K562 (cell line): ENCODE results near the gene TBC1D17. TPM values are rescaled to one million over a fixed set of nuclear protein-coding genes. Genes with fewer than 3 reads are reported as not detected.
A peak's percentile ranks its signal among the peaks of the same experiment; 100 is the strongest.

Source experiments
- EP300 ChIP-seq: IDR thresholded peaks from 2 replicates; pipeline ENCODE4 v1.6.1; 2012; ENCODE audit warnings: low read length, improper control_type of control experiment
- HNRNPLL ChIP-seq: fragments of 200-400 bp; formaldehyde crosslinking; IDR thresholded peaks from 2 replicates; pipeline ENCODE4 v1.6.1; 2017; ENCODE audit warnings: low read length, low read depth, mild to moderate bottlenecking; ENCODE audit not compliant: poor library complexity, severe bottlenecking
- L3MBTL2 ChIP-seq: fragments of 450-650 bp; IDR thresholded peaks from 2 replicates; pipeline ENCODE4 v1.6.1; 2016; ENCODE audit warnings: mild to moderate bottlenecking, moderate library complexity
- MAFF ChIP-seq: IDR thresholded peaks from 2 replicates; pipeline ENCODE4 v1.6.1; 2012; ENCODE audit warnings: low read length, improper control_type of control experiment
- MEF2D ChIP-seq: conservative IDR thresholded peaks from 2 replicates; pipeline ENCODE4 v1.6.1; 2016; ENCODE audit warnings: low read depth, missing genetic modification characterization, missing compliant biosample characterization
- NFE2 ChIP-seq: IDR thresholded peaks from 2 replicates; pipeline ENCODE4 v1.6.1; 2014; ENCODE audit warnings: antibody characterized with exemption, low read depth
- RBM25 ChIP-seq: fragments of 200-400 bp; formaldehyde crosslinking; IDR thresholded peaks from 2 replicates; pipeline ENCODE4 v1.6.1; 2018; ENCODE audit warnings: low read length, low read depth, moderate library complexity; ENCODE audit not compliant: severe bottlenecking
- SMAD4 ChIP-seq: fragments of 250-450 bp; sonication (Bioruptor Pico); conservative IDR thresholded peaks from 2 replicates; pipeline ENCODE4 v1.8.0; 2021; ENCODE audit warnings: inconsistent platforms, mild to moderate bottlenecking, moderate library complexity
- polyA plus RNA-seq, 8 experiments: library from polyadenylated mRNA; depleted of rRNA in 4 of 8; stranded (reverse) in 5 of 8; unstranded in 3 of 8; fragments of >200 nt; fragmentation: Nextera tagmentation in 2 of 8; fragmentation: Illumina TruSeq in 1 of 8; extraction: Ambion mirVana in 2 of 8; extraction: Trizol in 1 of 8; gene quantifications; 2 replicates each; pipeline versions ENCODE4 v1.2.1 to v1.2.3, GENCODE V29; 2011 to 2014; ENCODE audit warnings: inconsistent platforms in 1 of 8, missing spikeins in 1 of 8
- total RNA-seq, 7 experiments: library from RNA; depleted of rRNA in 6 of 7; stranded (reverse); fragments of >200 nt in 6 of 7; fragmentation: Illumina TruSeq in 2 of 7; extraction: Trizol in 2 of 7; gene quantifications; 2 replicates each; pipeline versions ENCODE4 v1.2.1 to v1.2.3, GENCODE V29; 2011 to 2021; ENCODE audit warnings: low replicate concordance in 1 of 7
- TF ChIP-seq, protein P1 (sequence below): fragments of 450-650 bp; IDR thresholded peaks from 2 replicates; pipeline ENCODE4 v1.6.1; 2016; ENCODE audit warnings: low read depth
- TF ChIP-seq, protein P2 (sequence below), 2 experiments: fragments of 150-350 bp in 1 of 2; IDR thresholded peaks; 2 replicates each; pipeline ENCODE4 v1.6.1; 2012 to 2016; ENCODE audit warnings: low read depth in 2 of 2, low read length in 2 of 2, mild to moderate bottlenecking in 1 of 2, moderate library complexity in 1 of 2
- TF ChIP-seq, protein P3 (sequence below): sonication (generic); formaldehyde crosslinking; IDR thresholded peaks from 2 replicates; pipeline ENCODE4 v1.8.0; 2022; ENCODE audit warnings: missing genetic modification reagents, mild to moderate bottlenecking, borderline replicate concordance
- TF ChIP-seq, protein P4 (sequence below): fragments of 250-450 bp; sonication (Bioruptor Pico); IDR thresholded peaks from 2 replicates; pipeline ENCODE4 v1.8.0; 2021; ENCODE audit warnings: moderate library complexity, mild to moderate bottlenecking, inconsistent platforms

The TBC1D17 gene
- total and polyA plus RNA-seq, 9 of the 15 experiments (the other 6 are each of a cell fraction or from before 2014, with no cell fraction given) = 0.42 to 16.0 (median 3.8) TPM

DNA sequence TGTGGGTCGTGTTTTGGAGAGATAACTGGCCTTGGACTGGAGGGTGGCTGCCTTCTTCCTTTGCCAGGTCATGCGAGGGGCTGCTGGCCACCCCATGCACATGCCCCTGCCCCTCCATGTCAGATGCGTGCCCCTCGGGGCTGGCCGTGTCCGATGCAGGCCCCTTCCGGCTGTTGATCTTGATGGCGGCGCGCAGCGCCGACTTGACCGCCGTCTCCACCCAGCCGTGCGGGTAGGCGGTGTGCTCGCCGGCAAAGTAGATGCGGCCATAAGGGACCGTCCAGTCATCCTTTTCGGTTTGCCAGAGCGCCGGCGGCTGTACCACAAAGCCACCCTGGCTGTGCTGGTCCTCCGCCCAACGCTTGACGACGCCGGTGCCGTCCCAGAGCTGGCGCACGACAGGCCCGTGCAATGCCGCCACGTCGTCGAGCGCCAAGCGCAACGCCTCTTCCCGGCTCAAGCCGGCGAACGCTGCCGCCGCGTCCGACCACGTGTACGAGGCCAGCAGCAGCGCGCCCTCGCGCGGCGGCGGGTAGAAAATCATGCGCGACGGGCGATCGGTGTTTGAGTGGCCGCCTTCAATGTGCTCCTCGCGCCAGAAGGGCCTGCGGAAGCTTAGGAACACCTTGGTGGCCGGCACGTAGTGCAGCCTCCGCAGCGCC is 12.3 kb downstream of the TBC1D17 start (continued):
- TF ChIP-seq, protein P1, sequence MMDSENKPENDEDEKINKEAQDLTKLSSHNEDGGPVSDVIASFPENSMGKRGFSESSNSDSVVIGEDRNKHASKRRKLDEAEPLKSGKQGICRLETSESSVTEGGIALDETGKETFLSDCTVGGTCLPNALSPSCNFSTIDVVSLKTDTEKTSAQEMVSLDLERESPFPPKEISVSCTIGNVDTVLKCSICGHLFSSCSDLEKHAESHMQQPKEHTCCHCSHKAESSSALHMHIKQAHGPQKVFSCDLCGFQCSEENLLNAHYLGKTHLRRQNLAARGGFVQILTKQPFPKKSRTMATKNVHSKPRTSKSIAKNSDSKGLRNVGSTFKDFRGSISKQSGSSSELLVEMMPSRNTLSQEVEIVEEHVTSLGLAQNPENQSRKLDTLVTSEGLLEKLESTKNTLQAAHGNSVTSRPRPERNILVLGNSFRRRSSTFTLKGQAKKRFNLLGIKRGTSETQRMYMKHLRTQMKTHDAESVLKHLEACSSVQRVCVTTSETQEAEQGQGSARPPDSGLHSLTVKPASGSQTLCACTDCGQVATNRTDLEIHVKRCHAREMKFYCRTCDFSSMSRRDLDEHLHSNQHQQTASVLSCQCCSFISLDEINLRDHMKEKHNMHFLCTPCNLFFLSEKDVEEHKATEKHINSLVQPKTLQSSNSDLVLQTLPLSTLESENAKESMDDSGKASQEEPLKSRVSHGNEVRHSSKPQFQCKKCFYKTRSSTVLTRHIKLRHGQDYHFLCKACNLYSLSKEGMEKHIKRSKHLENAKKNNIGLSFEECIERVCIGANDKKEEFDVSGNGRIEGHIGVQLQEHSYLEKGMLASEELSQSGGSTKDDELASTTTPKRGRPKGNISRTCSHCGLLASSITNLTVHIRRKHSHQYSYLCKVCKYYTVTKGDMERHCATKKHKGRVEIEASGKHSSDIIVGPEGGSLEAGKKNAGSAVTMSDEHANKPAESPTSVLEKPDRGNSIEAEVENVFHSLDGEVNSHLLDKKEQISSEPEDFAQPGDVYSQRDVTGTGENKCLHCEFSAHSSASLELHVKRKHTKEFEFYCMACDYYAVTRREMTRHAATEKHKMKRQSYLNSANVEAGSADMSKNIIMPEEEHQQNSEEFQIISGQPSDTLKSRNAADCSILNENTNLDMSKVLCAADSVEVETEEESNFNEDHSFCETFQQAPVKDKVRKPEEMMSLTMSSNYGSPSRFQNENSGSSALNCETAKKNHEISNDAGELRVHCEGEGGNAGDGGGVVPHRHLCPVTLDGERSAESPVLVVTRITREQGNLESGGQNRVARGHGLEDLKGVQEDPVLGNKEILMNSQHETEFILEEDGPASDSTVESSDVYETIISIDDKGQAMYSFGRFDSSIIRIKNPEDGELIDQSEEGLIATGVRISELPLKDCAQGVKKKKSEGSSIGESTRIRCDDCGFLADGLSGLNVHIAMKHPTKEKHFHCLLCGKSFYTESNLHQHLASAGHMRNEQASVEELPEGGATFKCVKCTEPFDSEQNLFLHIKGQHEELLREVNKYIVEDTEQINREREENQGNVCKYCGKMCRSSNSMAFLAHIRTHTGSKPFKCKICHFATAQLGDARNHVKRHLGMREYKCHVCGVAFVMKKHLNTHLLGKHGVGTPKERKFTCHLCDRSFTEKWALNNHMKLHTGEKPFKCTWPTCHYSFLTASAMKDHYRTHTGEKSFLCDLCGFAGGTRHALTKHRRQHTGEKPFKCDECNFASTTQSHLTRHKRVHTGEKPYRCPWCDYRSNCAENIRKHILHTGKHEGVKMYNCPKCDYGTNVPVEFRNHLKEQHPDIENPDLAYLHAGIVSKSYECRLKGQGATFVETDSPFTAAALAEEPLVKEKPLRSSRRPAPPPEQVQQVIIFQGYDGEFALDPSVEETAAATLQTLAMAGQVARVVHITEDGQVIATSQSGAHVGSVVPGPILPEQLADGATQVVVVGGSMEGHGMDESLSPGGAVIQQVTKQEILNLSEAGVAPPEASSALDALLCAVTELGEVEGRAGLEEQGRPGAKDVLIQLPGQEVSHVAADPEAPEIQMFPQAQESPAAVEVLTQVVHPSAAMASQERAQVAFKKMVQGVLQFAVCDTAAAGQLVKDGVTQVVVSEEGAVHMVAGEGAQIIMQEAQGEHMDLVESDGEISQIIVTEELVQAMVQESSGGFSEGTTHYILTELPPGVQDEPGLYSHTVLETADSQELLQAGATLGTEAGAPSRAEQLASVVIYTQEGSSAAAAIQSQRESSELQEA = no peak
- TF ChIP-seq, protein P2, sequence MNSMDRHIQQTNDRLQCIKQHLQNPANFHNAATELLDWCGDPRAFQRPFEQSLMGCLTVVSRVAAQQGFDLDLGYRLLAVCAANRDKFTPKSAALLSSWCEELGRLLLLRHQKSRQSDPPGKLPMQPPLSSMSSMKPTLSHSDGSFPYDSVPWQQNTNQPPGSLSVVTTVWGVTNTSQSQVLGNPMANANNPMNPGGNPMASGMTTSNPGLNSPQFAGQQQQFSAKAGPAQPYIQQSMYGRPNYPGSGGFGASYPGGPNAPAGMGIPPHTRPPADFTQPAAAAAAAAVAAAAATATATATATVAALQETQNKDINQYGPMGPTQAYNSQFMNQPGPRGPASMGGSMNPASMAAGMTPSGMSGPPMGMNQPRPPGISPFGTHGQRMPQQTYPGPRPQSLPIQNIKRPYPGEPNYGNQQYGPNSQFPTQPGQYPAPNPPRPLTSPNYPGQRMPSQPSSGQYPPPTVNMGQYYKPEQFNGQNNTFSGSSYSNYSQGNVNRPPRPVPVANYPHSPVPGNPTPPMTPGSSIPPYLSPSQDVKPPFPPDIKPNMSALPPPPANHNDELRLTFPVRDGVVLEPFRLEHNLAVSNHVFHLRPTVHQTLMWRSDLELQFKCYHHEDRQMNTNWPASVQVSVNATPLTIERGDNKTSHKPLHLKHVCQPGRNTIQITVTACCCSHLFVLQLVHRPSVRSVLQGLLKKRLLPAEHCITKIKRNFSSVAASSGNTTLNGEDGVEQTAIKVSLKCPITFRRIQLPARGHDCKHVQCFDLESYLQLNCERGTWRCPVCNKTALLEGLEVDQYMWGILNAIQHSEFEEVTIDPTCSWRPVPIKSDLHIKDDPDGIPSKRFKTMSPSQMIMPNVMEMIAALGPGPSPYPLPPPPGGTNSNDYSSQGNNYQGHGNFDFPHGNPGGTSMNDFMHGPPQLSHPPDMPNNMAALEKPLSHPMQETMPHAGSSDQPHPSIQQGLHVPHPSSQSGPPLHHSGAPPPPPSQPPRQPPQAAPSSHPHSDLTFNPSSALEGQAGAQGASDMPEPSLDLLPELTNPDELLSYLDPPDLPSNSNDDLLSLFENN (IDR thresholded peaks at IDR 0.05; ENCODE audit: low read depth in 2 of 2, low read length in 2 of 2) = 0 out of 4 replicates have a peak, but pooled peaks of 1 of the 2 experiments have one; percentile 20
- TF ChIP-seq, protein P3, sequence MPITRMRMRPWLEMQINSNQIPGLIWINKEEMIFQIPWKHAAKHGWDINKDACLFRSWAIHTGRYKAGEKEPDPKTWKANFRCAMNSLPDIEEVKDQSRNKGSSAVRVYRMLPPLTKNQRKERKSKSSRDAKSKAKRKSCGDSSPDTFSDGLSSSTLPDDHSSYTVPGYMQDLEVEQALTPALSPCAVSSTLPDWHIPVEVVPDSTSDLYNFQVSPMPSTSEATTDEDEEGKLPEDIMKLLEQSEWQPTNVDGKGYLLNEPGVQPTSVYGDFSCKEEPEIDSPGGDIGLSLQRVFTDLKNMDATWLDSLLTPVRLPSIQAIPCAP (CRISPR knock-in tag) = peak; percentile 99
- peak; percentile 100 for TF ChIP-seq L3MBTL2
- TF ChIP-seq NFE2 = peak; percentile 44; the same call in 1 of the 2 replicates
- TF ChIP-seq RBM25 = no peak
- TF ChIP-seq MAFF = no peak
- no peak for TF ChIP-seq MEF2D
- TF ChIP-seq, protein P4, sequence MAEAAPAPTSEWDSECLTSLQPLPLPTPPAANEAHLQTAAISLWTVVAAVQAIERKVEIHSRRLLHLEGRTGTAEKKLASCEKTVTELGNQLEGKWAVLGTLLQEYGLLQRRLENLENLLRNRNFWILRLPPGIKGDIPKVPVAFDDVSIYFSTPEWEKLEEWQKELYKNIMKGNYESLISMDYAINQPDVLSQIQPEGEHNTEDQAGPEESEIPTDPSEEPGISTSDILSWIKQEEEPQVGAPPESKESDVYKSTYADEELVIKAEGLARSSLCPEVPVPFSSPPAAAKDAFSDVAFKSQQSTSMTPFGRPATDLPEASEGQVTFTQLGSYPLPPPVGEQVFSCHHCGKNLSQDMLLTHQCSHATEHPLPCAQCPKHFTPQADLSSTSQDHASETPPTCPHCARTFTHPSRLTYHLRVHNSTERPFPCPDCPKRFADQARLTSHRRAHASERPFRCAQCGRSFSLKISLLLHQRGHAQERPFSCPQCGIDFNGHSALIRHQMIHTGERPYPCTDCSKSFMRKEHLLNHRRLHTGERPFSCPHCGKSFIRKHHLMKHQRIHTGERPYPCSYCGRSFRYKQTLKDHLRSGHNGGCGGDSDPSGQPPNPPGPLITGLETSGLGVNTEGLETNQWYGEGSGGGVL (CRISPR knock-in tag) = no peak
- TF ChIP-seq HNRNPLL = peak; percentile 56
- peak; percentile 34; the same call in 1 of the 2 replicates for TF ChIP-seq EP300
- peak; percentile 91 for TF ChIP-seq SMAD4 (CRISPR knock-in tag)
